Embryonic facial prominence (tissue), 1 donor: ENCODE results near the gene NR2F1.
"Not testable (repeated sequence)": the region's sequence is repeated elsewhere in the genome, so short reads cannot be mapped to it uniquely, and the experiment has no call there.

ENCODE experiments used
- DNase-seq: peaks from one replicate; pipeline ENCODE4 v3.0.0-alpha.2; 2016; ENCODE audit errors: extremely low spot score

NR2F1 gene

GRCh38 chr5:93582677-93583438 is at the start of gene NR2F1:
NR2F1 (plus strand) TSS chr5:93583222; CDS start chr5:93585024, 1,802 bp downstream.
- DNase-seq = peak; percentile 75

- no peak for DNase-seq
These were observed 37.1 kb upstream of the NR2F1 start for GRCh38 chr5:93545872-93546271.

GRCh38 chr5:93549594-93549993 is 33.4 kb upstream of the NR2F1 start:
- not testable (repeated sequence) for DNase-seq

GRCh38 chr5:93557021-93557604 is 25.9 kb upstream of the NR2F1 start:
- no peak for DNase-seq

- DNase-seq = no peak
These were observed 16.9 kb upstream of the NR2F1 start for GRCh38 chr5:93566091-93566490.

- no peak for DNase-seq
These were observed 15.6 kb upstream of the NR2F1 start for GRCh38 chr5:93567424-93567823.

GRCh38 chr5:93569300-93570160 is 13.5 kb upstream of the NR2F1 start:
- no peak for DNase-seq

- DNase-seq = no peak
These were observed 12.5 kb upstream of the NR2F1 start for GRCh38 chr5:93570294-93571113.

GRCh38 chr5:93571114-93571949 is 11.7 kb upstream of the NR2F1 start:
- DNase-seq = no peak

- DNase-seq = no peak
These were observed 10.9 kb upstream of the NR2F1 start for GRCh38 chr5:93572101-93572607.

- no peak for DNase-seq
These were observed 10.2 kb upstream of the NR2F1 start for GRCh38 chr5:93572608-93573353.

- no peak for DNase-seq
These were observed 9.4 kb upstream of the NR2F1 start for GRCh38 chr5:93573354-93574351.

- DNase-seq = no peak
These were observed 8.3 kb upstream of the NR2F1 start for GRCh38 chr5:93574491-93575305.

GRCh38 chr5:93575461-93576414 is 7.3 kb upstream of the NR2F1 start:
- no peak for DNase-seq

- no peak for DNase-seq
These were observed 5.8 kb upstream of the NR2F1 start for GRCh38 chr5:93576994-93577853.
